AG09309 (cell line): ENCODE data around the gene TMED10.
A peak's percentile ranks its signal among the peaks of the same experiment; 100 is the strongest.
"Not testable (repeated sequence)": the region's sequence is repeated elsewhere in the genome, so short reads cannot be mapped to it uniquely, and the experiment has no call there.

Experiments
- DNase-seq: peaks from one replicate; pipeline ENCODE4 v3.0.0-alpha.2; 2010; ENCODE audit warnings: low read depth
- H3K4me3 ChIP-seq: 2 replicates; pipeline ENCODE4 v1.5.1; 2011; ENCODE audit warnings: mild to moderate bottlenecking, low read depth, low read length, moderate library complexity; ENCODE audit not compliant: control insufficient read depth
- TF ChIP-seq, protein P1 (sequence below): IDR thresholded peaks from 2 replicates; pipeline ENCODE4 v1.5.1; 2011; ENCODE audit warnings: mild to moderate bottlenecking, low read depth, low read length, inconsistent platforms; ENCODE audit not compliant: insufficient read depth, control insufficient read depth; ENCODE audit errors: missing control alignments

Gene TMED10

GRCh38 chr14:75128596-75128990 is 47.8 kb downstream of the TMED10 start:
- H3K4me3 ChIP-seq, result no peak overlapping the region
- TF ChIP-seq, protein P1, sequence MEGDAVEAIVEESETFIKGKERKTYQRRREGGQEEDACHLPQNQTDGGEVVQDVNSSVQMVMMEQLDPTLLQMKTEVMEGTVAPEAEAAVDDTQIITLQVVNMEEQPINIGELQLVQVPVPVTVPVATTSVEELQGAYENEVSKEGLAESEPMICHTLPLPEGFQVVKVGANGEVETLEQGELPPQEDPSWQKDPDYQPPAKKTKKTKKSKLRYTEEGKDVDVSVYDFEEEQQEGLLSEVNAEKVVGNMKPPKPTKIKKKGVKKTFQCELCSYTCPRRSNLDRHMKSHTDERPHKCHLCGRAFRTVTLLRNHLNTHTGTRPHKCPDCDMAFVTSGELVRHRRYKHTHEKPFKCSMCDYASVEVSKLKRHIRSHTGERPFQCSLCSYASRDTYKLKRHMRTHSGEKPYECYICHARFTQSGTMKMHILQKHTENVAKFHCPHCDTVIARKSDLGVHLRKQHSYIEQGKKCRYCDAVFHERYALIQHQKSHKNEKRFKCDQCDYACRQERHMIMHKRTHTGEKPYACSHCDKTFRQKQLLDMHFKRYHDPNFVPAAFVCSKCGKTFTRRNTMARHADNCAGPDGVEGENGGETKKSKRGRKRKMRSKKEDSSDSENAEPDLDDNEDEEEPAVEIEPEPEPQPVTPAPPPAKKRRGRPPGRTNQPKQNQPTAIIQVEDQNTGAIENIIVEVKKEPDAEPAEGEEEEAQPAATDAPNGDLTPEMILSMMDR, result no peak
- no peak for DNase-seq

DNA sequence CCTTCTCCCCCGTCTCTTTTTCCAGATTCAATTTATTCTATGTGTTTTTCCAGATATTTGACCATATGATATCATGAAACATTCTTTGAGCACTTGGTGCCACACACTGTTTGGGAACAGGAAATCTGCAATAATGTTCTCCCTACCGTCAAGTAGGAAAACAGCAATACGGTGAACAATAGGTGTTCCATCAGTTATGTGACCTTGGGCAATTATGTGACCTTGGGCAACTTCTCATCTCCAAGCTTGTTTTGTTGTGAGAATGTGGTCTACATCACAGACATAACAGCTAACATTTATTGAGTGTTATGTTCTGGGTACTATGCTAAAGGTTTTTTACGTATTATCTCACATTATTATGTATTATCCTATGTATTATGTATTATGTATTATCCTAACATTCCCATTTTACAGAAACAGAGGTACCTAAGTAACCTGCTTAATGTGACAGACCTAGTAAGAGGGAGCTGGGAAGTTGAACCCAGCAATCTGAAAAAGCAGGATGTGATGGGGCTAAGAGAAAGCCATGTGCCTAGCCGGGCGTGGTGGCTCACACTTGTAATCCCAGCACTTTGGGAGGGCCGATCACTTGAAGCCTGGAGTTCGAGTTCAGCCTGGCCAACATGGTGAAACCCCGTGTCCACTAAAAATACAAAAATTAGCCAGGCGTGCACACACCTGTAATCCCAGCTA is 48.4 kb downstream of the TMED10 start:
- H3K4me3 ChIP-seq, result no peak overlapping the region
- TF ChIP-seq, protein P1, result no peak
- DNase-seq, result no peak

- not testable (repeated sequence) for DNase-seq
- peak overlapping the region; percentile 60 for H3K4me3 ChIP-seq
These were observed 49.0 kb downstream of the TMED10 start for GRCh38 chr14:75127474-75127820.

DNA sequence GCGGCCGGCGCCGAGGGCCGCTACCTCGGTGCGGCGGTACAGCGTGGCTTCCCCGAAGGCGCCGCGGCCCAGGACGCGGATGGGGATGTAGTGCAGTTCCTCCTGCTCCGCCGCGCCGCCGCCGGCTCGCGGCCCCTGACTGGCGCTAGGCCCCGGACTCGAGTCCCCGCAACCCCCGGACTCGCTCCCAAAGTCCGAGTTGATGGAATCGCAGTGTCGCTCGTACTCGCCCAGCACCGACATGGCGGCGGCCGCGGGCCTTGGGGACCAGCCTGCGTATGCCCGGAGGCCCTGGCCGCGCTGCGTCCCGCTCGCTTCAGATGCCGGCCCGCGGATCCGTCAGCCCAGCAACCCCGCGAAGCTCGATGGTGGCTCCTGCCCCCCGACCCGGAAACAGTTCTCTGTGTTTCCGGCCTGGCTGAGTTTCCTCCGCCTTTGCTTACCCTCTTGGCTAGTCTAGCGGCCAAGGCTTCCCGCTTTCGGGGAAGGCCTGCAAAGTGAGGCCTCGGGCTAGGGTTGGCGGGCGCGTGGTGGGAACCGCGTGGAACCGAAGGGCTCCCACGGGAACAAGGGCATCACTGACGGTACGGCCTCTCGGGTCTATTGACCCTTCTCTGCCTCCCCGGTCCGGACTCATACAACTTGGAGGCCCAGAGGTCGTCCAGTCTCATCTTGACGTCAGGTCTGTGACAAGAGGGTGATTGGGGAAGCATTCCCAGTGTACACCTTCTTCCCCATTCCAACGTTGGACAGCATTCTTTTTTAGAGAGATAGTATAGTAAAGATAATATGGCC is 49.5 kb downstream of the TMED10 start, which contains the start of gene NEK9:
NEK9 (minus strand) TSS at position 370 of the 795 bp plus-strand sequence; CDS start at position 243, 127 bp downstream.
- DNase-seq, result no peak
- H3K4me3 ChIP-seq, result peak within 1 kb of the TSS; percentile 60
- TF ChIP-seq, protein P1, result no peak

- TF ChIP-seq, protein P1, result no peak
- H3K4me3 ChIP-seq, result peak overlapping the region; percentile 60
- no peak for DNase-seq
These were observed 50.3 kb downstream of the TMED10 start for GRCh38 chr14:75126121-75126544.

- peak overlapping the region; percentile 60 for H3K4me3 ChIP-seq
- DNase-seq, result peak; percentile 60
- TF ChIP-seq, protein P1, result no peak
These were observed 50.8 kb downstream of the TMED10 start for GRCh38 chr14:75125617-75126016.

DNA sequence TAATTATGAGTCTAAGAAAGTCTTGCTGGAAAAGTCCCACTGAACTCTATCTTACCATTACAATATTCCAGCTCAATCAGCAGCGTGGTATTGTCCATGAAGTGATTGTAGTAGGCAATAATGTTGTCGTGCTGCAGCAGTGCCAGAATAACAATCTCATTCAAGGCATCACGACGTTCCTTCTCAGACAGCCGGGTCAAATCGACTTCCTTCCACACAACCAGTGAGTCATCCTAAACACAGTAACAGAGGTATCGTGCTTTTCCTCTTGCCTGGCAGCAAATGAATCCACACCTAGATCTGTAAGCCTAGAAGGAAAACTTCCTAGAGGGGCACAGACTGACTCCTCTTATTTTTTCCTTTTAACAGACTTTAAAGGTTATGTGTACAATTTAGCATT is 52.4 kb downstream of the TMED10 start:
- peak; percentile 42 for DNase-seq
- no peak overlapping the region for H3K4me3 ChIP-seq
- TF ChIP-seq, protein P1, result no peak
